Tibial nerve (tissue), 4 donors: ENCODE results near the gene POLA1.

Experiments used
- CTCF ChIP-seq, 5 experiments: fragments of 200-600 bp in 3 of 5; fragments of 450-650 bp in 2 of 5; sonication (generic) in 3 of 5; IDR thresholded peaks; one replicate each; pipeline ENCODE4 v1.5.1; 2016 to 2019; ENCODE audit warnings: antibody characterized with exemption in 5 of 5, mild to moderate bottlenecking in 3 of 5, moderate library complexity in 2 of 5
- EP300 ChIP-seq, 2 donors: sonication (generic); formaldehyde crosslinking; IDR thresholded peaks; one replicate each; pipeline ENCODE4 v1.6.1; 2017; ENCODE audit warnings: antibody characterized with exemption in 2 of 2, mild to moderate bottlenecking in 1 of 2

GRCh38 chrX:24799078-24799477 lies 105.4 kb downstream of the POLA1 start:
- TF ChIP-seq CTCF (IDR thresholded peaks at IDR 0.05): no peak
- no peak for TF ChIP-seq EP300 (IDR thresholded peaks at IDR 0.05)
